Measurements from ENCODE around the gene TXNDC11.

TXNDC11 gene

DNA sequence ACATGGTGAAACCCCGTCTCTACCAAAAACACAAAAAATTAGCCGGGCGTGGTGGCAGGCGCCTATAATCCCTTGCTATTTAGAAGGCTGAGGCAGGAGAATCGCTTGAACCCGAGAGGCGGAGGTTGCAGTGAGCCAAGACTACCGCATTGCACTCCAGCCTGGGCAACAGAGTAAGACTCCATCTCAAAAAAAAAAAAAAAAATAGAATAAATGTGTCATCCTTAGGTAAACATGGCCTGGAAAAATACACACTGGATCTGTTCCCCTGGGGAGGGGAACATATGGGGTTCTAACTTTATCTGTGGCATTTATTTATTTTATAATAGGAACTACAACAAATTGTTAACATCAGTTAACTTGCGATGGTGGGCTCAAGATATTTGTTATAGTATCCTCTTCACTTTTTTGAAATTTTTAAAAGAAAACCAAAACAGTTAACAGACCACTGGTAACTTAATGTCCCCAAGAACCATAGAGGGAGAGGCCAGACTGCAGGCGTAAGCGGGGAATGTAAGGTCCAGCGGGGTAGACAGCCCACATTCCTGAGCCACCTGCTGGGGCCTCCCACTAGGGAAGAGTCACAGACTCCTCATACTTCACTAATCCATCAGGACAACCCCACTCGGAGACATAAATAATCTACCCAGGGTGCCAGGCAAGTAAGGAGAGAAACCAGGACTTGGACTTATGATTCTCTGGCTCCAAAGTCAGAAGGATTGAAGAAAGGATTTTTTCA lies 12.5 kb upstream of the TXNDC11 start:
- DNase-seq (ENCODE audit: low spot score) = no peak

DNA sequence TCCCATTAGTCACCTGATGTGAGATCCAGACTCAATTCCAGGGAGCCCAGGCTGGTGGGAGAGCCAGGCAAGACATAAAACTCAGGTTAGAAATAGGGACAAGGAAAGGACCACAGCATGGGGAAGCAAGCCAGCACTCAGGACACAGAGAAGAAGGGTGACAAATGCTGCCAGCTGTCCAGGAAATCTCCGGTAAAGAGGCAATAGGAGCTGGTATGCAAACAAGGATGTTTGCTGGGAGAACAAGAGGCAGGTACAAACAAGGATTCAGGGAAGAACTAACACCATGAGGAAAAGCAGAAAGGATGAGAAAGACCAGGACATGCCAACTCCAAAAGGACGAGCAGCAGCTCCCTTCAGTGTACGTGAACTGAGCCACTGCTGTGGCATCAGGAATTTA lies 10.2 kb upstream of the TXNDC11 start:
- DNase-seq (ENCODE audit: low spot score) = no peak

DNA sequence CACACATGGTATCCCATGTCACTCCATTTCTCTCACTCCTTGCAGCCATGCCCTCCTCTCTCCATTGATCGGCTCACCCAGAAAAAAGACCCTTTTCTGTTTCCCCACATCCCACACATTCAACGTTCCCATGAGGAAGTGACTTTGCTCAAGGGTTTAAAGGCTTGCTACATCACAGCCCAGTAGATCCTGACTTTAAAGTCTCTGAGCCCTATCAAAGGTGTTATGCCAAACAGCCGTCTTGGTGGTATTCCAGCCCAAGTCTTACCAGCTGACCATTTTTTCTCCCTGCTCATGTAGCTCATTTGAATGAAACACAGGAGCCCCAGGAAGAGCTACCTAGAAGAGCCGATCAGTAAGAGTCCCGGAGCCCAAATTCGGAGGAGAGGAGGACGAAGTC lies 7.4 kb upstream of the TXNDC11 start:
- no peak for DNase-seq (ENCODE audit: low spot score)

DNA sequence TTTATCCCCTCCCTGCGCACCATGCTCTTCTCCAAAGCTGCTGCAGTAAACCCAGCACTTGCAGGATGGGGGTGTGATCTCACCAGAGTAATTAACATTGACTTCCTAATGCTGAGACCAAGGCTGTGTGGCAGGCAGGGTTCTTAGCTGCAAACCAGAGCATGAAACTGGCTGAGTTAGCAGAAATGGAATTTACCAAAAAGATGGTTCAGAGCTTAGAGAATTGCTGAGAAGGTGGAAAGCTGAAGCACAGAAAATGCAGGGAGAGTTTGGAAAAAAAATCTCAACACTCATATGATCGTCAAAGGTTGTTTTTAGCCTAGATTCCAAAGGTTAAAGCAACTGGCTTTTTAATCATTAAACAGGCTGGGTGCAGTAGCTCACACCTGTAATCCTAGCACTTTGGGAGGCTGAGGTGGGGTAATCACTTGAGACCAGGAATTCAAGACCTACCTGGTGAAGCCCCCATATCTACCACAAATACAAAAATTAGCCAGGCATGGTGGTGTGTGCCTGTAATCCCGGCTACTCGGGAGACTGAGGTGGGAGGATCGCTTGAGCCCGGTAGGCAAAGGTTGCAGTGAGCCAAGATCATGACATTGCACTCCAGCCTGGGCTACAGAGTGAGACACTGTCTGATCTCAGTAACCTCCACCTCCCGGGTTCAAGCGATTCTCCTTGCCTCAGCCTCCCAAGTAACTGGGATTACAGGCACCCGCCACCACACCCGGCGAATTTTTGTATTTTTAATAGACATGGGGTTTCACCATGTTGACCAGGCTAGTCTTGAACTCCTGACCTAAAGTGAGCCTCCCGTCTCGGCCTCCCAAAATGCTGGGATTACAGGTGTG lies 6.0 kb upstream of the TXNDC11 start:
- DNase-seq (ENCODE audit: low spot score) = no peak

DNA sequence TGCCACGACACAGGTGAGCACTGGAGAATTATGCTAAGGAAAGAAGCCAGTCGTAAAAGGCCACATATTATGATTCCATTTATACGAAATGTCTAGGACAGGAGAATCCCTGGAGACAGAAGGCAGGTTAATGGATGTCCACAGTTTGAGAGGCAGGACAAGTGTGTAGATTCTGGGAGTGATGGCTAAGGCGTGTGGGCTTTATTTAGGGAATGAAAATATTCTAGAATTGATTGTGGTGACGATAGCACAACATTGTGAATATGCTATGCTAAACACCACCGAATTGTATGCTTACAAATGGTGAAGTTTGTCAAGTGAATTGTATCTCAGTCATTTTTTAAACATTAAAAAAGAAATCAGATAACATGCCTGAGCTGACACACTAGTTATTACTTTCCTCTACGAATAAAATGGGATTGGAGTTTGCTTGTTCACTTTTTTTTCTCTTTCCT lies 5.3 kb upstream of the TXNDC11 start:
- DNase-seq (ENCODE audit: low spot score) = no peak

DNA sequence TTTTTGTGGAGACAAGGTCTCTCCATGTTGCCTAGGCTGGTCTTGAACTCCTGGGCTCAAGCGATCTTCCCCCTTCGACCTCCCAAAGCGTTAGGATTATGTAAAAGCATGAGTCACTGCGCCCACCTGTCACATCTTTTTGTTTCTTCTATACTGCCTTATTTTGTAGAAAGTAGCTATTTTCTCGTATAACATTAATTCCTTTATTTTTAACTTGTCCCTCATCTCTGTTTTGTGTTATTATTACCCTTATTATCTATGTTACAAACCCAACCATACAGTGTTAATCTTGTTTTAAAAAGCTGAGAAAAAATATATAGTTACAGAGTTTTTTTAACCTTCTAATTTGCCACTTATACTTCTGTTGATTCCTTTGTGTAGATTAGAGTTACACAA lies 1.4 kb upstream of the TXNDC11 start:
- DNase-seq (ENCODE audit: low spot score) = no peak

DNA sequence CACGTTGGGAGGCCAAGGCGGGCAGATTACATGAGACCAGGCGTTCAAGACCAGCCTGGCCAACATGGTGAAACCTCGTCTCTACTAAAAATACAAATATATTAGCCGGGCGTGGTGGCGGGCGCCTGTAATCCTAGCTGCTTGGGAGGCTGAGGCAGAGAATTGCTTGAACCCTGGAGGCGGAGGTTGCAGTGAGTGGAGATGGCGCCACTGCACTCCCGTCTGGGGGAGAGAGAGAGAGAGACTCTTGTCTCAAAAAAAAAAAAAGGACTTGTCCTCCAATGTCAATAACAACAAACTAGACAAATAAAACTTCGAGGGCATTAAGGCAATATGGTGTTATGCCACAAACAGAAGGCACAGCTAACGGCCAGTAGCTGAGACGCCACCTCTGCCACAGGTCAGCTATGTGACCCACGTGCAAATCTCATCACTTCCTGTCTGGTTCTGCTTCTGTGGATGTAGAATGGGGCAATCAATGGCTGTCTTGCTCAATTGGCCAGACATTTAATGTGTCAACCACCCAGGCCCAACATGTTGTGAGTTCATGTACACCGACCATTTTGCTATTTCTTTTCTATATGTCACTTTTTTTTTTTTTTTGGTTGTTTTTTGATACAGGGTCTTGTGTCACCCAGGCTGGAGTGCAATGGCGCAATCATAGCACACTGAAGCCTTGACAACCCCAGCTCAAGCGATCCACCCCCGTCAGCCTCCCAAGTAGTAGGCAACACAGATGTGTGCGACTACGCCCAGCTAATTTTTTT lies 834 bp upstream of the TXNDC11 start:
- DNase-seq (ENCODE audit: low spot score) = peak; percentile 47

DNA sequence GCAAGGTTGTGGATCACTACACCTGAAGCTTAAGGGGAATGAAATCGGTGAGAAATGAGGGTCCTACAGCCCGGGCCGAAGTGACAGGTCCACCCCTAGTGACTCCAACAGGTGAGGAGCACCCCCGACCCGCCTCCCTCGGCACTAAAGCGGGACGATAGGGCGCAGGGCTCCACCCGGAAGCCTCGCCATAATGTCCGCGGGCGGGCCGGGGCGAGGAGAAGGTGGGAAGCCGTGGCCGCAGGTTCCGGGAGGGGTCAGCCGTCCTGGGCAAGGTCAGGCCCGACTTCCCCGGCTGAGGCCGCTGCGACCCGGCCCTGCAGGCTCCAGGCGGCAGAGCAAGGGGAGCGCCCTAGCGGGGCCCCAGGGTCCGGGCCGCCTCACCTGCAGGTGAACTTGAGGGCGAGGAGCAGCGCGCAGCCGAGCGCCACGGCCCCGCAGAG lies 543 bp downstream of the TXNDC11 start:
- no peak for DNase-seq (ENCODE audit: low spot score)

DNA sequence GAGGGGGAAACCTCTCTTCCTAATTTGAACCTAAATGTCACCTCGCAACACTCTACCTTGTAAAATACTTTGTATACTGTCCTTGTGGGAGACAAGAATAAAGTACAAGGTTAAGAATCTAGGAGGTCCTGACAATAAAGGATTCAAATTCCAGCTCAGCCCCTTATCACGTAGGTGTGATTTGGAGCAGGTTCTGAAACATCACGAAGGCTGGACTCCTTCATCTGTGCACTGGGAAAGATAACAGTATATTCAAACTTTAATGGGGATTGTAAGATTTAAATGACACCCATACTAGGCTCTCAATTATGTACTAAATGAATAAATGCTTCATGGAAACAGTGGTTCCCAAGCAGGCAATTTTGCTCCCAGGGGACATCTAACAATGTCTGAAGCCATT lies 2.1 kb downstream of the TXNDC11 start:
- DNase-seq (ENCODE audit: low spot score) = no peak

DNA sequence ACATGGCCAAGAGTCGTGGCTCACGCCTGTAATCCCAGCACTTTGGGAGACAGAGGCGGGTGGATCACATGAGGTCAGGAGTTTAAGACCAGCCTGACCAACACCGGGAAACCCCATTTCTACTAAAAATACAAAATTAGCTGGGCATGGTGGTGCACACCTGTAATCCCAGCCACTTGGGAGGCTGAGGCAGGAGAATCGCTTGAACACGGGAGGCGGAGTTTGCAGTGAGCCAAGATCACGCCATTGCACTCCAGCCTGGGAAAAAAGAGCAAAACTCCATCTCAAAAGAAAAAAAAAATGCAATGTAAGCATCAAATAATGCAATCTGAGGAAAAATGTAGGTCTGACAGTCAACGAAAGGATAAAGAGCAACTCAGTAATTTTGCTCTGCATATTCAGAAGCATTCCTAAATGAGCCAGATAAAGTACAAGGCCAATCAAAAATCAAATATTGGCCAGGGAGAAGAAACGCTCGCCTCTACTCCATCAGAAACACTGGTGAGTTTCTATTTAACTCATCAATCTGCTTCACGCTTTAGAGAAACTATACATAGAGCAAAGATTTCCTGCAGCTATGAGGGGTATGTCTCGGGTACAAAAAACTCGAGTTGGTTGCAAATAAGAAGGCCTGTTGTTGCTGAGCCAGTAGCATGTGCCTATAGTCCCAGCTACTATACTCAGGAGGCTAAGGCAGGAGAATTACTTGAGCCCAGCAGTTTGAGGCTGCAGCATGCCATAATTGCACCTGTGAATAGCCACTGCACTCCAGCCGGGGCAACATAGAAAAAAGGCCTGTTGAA lies 3.7 kb downstream of the TXNDC11 start:
- no peak for DNase-seq (ENCODE audit: low spot score)

DNA sequence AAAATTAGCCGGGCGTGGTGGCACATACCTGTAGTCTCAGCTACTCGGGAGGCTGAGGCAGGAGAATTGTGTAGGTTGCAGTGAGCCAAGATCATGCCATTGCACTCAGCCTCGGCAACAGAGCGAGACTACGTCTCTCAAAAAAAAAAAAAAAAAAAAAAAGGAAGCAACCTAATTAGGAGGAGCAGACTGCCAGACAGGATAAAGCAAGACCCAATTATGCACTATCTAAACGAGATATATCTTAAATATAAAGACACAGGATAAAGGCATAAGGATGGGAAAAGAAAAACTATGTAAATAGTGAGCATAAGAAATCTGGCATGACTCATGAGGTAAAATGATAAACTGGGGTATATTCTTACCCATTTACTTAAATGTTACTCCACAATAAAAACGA lies 4.9 kb downstream of the TXNDC11 start:
- DNase-seq (ENCODE audit: low spot score) = no peak

DNA sequence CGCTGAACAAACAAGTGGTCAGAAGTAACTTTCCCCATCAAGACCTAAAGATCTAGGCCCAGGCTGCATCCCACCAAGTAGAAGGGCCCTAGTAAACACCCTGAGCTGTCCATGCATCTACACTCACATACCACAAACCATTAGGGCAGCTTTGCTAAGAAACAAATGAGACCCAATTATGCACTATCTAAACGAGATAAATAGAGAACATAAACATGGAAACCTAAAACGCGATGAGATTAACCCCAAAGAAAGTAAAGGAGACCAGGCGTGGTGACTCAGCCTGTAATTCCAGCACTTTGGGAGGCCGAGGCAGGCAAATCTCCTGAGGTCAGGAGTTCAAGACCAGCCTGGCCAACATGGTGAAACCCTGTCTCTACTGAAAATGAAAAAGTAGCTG lies 5.8 kb downstream of the TXNDC11 start:
- DNase-seq (ENCODE audit: low spot score) = no peak

DNA sequence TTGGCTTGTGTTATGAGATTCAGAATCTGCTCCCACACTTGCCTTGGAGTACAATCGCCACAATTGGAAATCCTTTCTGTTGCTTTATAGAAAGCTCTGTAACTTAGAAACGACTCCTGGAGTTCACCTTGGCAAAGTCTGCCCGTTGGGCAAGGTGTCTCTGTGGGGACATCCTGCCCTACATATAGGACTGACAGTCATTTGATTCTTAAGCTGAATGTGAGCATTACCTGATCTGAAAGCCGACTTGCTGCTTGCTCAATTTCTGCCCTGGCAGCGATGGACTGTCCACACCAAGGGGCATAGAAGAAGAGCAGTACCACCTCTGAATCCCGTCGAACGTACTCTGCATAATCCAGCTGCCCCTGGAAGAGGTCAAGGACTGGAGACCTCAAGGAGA lies 6.9 kb downstream of the TXNDC11 start:
- DNase-seq (ENCODE audit: low spot score) = no peak

DNA sequence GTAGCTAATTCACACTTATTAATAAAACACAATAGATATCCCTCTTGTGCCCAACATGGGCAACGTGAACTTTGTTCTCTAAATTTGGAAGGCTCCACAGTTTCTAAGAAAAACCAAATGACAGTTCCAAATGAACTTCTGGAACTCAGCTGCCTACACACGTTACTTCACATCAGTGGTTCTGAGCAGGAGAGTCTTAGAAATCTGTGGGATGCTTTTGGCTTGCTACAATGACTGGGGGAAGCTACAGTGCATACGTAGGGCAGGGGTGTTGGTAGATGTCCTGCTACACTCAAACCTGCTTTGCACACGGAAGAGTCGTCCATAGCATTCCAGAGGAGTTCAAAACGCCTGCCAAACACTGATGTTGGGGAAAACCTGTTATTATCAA lies 8.0 kb downstream of the TXNDC11 start:
- DNase-seq (ENCODE audit: low spot score) = no peak

DNA sequence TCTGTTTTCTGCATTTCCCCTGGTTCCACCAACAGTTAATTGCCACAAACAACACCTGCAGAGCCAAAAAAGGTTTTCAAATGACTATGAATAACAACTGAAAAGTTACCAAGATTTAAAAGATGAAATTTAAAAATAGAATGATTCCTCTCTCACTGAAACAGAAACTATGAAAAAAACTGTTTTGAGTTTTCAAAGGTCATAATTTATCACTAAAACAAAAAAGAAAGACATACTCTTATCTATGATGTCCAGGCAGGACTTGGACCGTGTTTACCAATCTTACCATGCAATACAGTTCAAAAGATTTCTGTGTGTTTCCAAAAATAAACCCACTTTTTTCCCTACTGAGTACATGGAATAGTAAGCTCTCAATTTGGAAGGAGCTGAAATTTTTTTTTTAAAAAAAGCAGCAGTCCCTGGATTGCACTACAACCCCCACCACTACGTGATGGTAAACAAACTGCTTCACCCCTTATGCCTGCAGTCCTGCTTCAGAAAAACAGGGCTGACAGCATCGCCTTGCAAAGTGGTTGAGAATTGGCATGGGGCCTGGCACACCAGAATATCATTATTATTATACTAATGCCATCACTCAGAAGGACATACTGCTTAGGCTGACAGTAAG lies 8.5 kb downstream of the TXNDC11 start:
- DNase-seq (ENCODE audit: low spot score) = no peak

DNA sequence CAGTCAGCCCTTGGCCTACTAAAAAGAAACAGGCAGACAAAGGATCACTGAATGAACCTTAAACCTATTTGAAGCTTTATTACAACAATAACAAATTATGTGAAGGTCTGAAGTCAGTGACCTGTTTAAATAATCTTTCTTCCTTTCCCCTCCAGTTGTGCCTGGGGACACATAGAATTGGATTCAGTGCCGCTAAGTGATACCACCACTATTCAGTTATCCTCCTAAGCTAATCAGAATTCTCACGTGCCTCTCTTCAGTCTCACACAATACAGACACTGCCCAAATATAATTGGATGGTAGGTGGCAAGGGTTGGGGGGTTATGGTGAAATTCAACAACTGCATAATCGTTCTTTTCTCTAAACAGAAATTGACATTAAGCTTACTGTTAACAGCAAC lies 11.4 kb downstream of the TXNDC11 start:
- DNase-seq (ENCODE audit: low spot score) = no peak

DNA sequence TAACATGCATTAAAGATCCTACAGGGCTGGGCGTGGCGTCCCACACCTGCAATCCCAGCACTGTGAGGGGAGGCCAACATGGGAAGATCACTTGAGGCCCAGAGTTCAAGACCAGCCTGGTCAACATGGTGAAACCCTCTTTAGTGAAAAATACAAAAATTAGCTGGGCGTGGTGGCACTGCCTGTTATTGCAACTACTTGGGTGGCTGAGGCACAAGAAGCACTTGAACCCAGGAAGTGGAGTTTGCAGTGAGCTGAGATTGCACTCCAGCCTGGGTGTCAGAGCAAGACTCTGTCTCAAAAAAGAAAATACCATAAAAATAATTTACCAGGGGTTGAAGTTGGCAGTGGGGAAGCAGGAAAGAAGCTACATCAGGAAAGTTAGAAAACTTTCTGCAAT lies 12.9 kb downstream of the TXNDC11 start:
- DNase-seq (ENCODE audit: low spot score) = no peak

DNA sequence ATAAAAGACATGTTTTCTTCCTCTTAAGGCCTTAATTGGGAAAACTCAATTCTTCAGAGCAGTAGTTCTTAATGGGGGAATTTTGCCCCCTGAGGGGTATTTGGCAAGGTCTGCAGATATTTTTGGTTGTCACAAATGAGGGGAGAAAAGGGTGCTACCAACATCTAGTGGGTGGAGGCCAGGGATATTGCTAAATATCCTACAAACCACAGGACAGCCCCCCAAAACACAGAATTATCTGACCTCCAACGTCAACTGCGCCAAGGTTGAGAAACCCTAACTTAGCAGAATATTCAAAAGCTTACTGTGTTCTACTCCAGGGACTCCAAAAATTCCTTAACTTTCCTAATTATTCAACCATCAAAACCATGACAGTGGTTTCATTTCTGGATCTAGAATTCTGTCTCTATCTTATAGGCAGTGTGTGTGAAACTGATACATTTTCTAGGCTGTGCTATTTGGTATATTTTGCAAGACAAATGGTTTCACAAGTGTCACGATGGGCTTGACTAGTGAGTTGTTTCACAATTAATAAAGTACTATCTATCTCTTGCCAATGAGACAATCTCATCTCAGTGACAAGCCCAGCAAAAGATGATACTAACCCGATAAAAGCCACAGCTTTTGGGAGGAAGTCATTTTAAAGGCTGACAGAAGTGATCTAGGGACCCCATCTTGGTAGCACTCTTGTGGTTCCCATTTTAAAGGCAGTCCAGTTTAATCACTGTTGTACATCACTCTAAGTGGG lies 14.7 kb downstream of the TXNDC11 start:
- DNase-seq (ENCODE audit: low spot score) = no peak

DNA sequence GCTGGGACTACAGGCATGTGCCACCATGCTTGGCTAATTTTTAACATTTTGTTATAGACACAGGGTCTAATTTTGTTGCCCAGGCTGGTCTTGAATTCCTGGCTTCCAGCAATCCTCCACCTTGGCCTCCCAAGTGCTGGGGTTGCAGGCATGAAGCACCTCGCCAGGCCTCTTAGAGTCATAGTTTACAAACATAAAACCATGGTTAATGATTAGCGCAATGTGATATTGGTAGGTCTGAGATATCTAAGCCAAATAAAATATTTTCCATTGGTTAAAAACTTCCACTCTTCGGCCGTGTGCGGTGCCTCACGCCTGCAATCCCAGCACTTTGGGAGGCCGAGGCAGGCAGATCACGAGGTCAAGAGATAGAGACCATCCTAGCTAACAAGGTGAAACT lies 16.6 kb downstream of the TXNDC11 start:
- DNase-seq (ENCODE audit: low spot score) = no peak

DNA sequence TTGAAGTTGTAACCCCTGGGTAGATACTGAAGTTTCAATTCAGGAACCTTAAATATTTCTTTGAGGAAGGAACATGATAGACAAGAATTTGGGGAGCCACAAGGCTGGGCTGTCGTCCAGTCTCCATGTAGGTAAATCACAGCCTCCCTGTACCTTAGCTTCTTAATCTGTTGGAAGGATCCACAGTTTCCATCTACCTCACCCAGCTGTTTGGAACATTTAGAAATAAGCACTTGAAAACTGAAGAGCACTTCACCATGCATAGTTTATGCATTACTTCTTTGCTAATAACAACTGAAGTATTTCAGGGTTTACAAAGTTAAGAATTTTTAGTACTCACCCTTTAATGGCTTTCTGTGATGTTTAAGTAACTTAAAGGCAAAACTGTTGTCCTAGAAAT lies 17.2 kb downstream of the TXNDC11 start:
- DNase-seq (ENCODE audit: low spot score) = no peak

DNA sequence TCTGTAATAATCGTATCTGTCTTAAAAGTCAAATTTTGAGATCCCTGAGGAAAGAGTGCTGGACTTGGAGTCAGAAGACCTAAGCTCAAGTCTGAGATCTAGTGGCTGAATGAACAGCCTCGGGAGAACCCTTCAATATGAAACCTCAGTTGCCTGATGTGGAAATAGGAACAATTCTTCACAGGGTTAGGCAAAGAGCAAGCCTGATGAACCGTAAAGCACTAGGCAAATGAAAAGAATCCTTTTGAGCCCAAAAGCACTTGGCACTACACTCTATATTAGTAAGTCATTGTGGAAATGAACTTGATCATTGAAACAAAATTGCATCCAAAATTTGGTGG lies 20.2 kb downstream of the TXNDC11 start:
- no peak for DNase-seq (ENCODE audit: low spot score)

Measured in Ammon's horn (tissue), 1 donor.